Panc1 (cell line): ENCODE data around the gene TMEFF1. TPM values are rescaled to one million over a fixed set of nuclear protein-coding genes. Genes with fewer than 3 reads are reported as not detected.

ENCODE experiments used
- ATAC-seq: fragments of 200-7000 bp; cut with Tn5 transposase; 2 replicates; pipeline ENCODE4 v1.9.1; 2020; ENCODE audit warnings: mild to moderate bottlenecking, moderate library complexity
- BruUV-seq: library from RNA; stranded (reverse); fragments of 400-500 nt; replicated peaks from 2 replicates; lab custom pipeline; 2021; lab: Mats Ljungman, UMichigan
- CTCF ChIA-PET: fragments of 300-600 bp; sonication (Branson Sonifier 250); formaldehyde crosslinking; loops from one replicate; lab custom pipeline; 2022; ENCODE audit warnings: antibody characterized with exemption; lab: Charles Lee
- POLR2A ChIA-PET: fragments of 300-600 bp; sonication (Branson Sonifier 250); formaldehyde crosslinking; loops from one replicate; lab custom pipeline; 2022; ENCODE audit warnings: antibody characterized with exemption; lab: Charles Lee
- DNase-seq: peaks from one replicate; pipeline ENCODE4 v3.0.0-alpha.2; 2010; ENCODE audit warnings: low read depth, low spot score
- H3K27ac ChIP-seq: 2 replicates; pipeline ENCODE4 v1.5.1; 2011; ENCODE audit warnings: mild to moderate bottlenecking, low read length, inconsistent platforms
- H3K27me3 ChIP-seq: fragments of 200-500 bp; sonication (Bioruptor generic); 2 replicates; pipeline ENCODE4 v1.6.0; 2014; ENCODE audit warnings: low read length, inconsistent platforms; ENCODE audit not compliant: control insufficient read depth, insufficient read depth
- H3K36me3 ChIP-seq: fragments of 200-500 bp; sonication (Bioruptor generic); 2 replicates; pipeline ENCODE4 v1.5.1; 2014; ENCODE audit warnings: inconsistent platforms, mild to moderate bottlenecking, low read length, moderate library complexity; ENCODE audit not compliant: control insufficient read depth, insufficient read depth
- H3K4me1 ChIP-seq: 2 replicates; pipeline ENCODE4 v1.5.1; 2011; ENCODE audit warnings: inconsistent platforms, mild to moderate bottlenecking, low read length, moderate library complexity; ENCODE audit not compliant: control insufficient read depth, insufficient read depth
- H3K4me3 ChIP-seq, 2 experiments: 2 replicates each; pipeline ENCODE4 v1.5.1; 2011 to 2012; ENCODE audit warnings: low read depth in 2 of 2, low read length in 2 of 2, mild to moderate bottlenecking in 2 of 2, inconsistent platforms in 1 of 2, moderate library complexity in 1 of 2
- H3K9me3 ChIP-seq: fragments of 200-500 bp; sonication (Bioruptor generic); 2 replicates; pipeline ENCODE4 v1.5.1; 2014; ENCODE audit warnings: low read depth, mild to moderate bottlenecking, inconsistent platforms, low read length, moderate library complexity; ENCODE audit not compliant: control insufficient read depth, insufficient read depth
- POLR2AphosphoS5 ChIP-seq: IDR thresholded peaks from 2 replicates; pipeline ENCODE4 v1.6.1; 2012; ENCODE audit warnings: mild to moderate bottlenecking, low read depth, low read length, moderate library complexity
- SIN3A ChIP-seq: IDR thresholded peaks from 2 replicates; pipeline ENCODE4 v1.6.1; 2012; ENCODE audit warnings: low read depth, mild to moderate bottlenecking, low read length, moderate library complexity, borderline replicate concordance; ENCODE audit not compliant: insufficient read depth
- TCF7L2 ChIP-seq: IDR thresholded peaks from 2 replicates; pipeline ENCODE4 v1.6.1; 2011; ENCODE audit warnings: mild to moderate bottlenecking, low read depth, low read length, inconsistent platforms
- in situ Hi-C: cut with HindIII; loops from 2 replicates; pipeline ENCODE4 v1.10.0; 2016; ENCODE audit warnings: low sequenced_read_pairs, low pct_unique_long_range_greater_than_20kb
- intact Hi-C: fragments of 100-400 bp; cut with micrococcal nuclease; formaldehyde crosslinking; loops from one replicate; pipeline ENCODE4 v1.10.0; 2022; ENCODE audit not compliant: unreplicated experiment
- total RNA-seq: library from RNA; stranded (reverse); gene quantifications from one replicate; pipeline ENCODE4 v1.2.1, GENCODE V29; 2021; ENCODE audit not compliant: unreplicated experiment
- TF ChIP-seq, protein P1 (sequence below), 2 experiments: IDR thresholded peaks; 2 replicates each; pipeline ENCODE4 v1.6.1; 2011 to 2012; ENCODE audit warnings: low read depth in 2 of 2, control low read depth in 1 of 2, low read length in 1 of 2, mild to moderate bottlenecking in 1 of 2, moderate library complexity in 1 of 2; ENCODE audit not compliant: insufficient read depth in 1 of 2
- TF ChIP-seq, protein P2 (sequence below): fragments of 450-650 bp; IDR thresholded peaks from 2 replicates; pipeline ENCODE4 v1.5.1; 2017; ENCODE audit warnings: mild to moderate bottlenecking

TMEFF1 gene
- total RNA-seq, 1 experiment from 2014 or later, result 2.2 TPM

DNA sequence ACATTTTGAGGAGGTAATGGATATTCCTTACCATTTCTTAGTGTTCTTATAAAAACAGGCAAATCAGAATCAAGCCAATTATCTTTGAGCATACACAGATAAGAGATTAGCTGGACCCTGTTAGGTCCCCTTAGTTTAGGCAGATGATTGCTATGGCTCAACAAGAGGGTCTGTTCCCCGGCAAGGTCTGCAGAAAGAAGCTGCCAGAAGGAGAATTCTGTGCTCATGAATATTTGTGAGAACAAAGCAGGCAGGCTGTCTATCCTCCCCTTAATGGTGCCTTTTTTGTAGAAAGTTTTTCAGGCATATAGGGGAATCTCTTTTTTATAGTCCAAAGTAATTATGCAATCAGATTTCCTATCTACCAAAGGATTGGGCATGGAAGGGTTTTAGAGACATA, 132.5 kb downstream of the TMEFF1 start:
- H3K27me3 ChIP-seq, result no peaks in the 10 kb centered on the region
- intact Hi-C loops, result no loop called here
- DNase-seq (no peak), ATAC-seq (no peak)
- ChIA-PET CTCF (no interaction called here), POLR2A (no interaction called here)
- no peaks in the 10 kb centered on the region for H3K9me3 ChIP-seq
- no peak overlapping the region for H3K27ac ChIP-seq
- in situ Hi-C loops, result no loop called here
- no peak overlapping the region for H3K4me3 ChIP-seq
- BruUV-seq, result no TSS peak
- H3K36me3 ChIP-seq, result no peaks in the 10 kb centered on the region
- TF ChIP-seq, protein P1, sequence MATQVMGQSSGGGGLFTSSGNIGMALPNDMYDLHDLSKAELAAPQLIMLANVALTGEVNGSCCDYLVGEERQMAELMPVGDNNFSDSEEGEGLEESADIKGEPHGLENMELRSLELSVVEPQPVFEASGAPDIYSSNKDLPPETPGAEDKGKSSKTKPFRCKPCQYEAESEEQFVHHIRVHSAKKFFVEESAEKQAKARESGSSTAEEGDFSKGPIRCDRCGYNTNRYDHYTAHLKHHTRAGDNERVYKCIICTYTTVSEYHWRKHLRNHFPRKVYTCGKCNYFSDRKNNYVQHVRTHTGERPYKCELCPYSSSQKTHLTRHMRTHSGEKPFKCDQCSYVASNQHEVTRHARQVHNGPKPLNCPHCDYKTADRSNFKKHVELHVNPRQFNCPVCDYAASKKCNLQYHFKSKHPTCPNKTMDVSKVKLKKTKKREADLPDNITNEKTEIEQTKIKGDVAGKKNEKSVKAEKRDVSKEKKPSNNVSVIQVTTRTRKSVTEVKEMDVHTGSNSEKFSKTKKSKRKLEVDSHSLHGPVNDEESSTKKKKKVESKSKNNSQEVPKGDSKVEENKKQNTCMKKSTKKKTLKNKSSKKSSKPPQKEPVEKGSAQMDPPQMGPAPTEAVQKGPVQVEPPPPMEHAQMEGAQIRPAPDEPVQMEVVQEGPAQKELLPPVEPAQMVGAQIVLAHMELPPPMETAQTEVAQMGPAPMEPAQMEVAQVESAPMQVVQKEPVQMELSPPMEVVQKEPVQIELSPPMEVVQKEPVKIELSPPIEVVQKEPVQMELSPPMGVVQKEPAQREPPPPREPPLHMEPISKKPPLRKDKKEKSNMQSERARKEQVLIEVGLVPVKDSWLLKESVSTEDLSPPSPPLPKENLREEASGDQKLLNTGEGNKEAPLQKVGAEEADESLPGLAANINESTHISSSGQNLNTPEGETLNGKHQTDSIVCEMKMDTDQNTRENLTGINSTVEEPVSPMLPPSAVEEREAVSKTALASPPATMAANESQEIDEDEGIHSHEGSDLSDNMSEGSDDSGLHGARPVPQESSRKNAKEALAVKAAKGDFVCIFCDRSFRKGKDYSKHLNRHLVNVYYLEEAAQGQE (IDR thresholded peaks at IDR 0.05; ENCODE audit: insufficient read depth in 1 of 2, low read depth in 2 of 2, low read length in 1 of 2), result no peak
- TF ChIP-seq SIN3A, result no peak
- no peak for TF ChIP-seq POLR2AphosphoS5
- TF ChIP-seq, protein P2, sequence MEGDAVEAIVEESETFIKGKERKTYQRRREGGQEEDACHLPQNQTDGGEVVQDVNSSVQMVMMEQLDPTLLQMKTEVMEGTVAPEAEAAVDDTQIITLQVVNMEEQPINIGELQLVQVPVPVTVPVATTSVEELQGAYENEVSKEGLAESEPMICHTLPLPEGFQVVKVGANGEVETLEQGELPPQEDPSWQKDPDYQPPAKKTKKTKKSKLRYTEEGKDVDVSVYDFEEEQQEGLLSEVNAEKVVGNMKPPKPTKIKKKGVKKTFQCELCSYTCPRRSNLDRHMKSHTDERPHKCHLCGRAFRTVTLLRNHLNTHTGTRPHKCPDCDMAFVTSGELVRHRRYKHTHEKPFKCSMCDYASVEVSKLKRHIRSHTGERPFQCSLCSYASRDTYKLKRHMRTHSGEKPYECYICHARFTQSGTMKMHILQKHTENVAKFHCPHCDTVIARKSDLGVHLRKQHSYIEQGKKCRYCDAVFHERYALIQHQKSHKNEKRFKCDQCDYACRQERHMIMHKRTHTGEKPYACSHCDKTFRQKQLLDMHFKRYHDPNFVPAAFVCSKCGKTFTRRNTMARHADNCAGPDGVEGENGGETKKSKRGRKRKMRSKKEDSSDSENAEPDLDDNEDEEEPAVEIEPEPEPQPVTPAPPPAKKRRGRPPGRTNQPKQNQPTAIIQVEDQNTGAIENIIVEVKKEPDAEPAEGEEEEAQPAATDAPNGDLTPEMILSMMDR, result no peak
- no peak for TF ChIP-seq TCF7L2
- H3K4me1 ChIP-seq, result no peaks in the 10 kb centered on the region

DNA sequence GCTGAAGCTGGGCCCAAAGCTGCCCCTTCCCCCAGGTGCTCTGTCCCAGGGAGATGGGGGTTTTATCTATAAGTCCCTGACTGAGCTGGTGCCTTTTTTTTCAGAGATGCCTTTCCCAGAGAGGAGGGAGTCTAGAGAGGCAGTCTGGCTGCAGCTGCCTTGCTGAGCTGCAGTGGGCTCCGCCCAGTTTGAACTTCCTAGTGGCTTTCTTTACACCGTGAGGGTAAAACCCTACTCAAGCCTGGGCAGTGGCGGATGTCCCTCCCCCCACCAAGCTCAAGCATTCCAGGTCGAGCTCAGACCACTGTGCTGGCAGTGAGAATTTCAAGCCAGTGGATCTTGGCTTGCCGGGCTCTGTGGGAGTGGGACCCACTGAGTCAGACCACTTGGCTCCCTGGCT, 146.2 kb downstream of the TMEFF1 start:
- in situ Hi-C loops (no loop called here), intact Hi-C loops (no loop called here)
- TF ChIP-seq, protein P1 (IDR thresholded peaks at IDR 0.05; ENCODE audit: insufficient read depth in 1 of 2, low read depth in 2 of 2, low read length in 1 of 2), result no peak
- TF ChIP-seq SIN3A (no peak), POLR2AphosphoS5 (no peak)
- TF ChIP-seq, protein P2, result no peak
- BruUV-seq, result no TSS peak
- ChIA-PET POLR2A (no interaction called here), CTCF (no interaction called here)
- no peaks in the 10 kb centered on the region for H3K4me1 ChIP-seq
- DNase-seq (no peak), ATAC-seq (no peak)
- H3K36me3 ChIP-seq, result no peaks in the 10 kb centered on the region
- H3K27ac ChIP-seq, result no peak overlapping the region
- H3K9me3 ChIP-seq, result no peaks in the 10 kb centered on the region
- no peaks in the 10 kb centered on the region for H3K27me3 ChIP-seq
- no peak overlapping the region for H3K4me3 ChIP-seq
